K562 (cell line): Measurements from ENCODE around the gene URB2. TPM values are rescaled to one million over a fixed set of nuclear protein-coding genes. Genes with fewer than 3 reads are reported as not detected.
A peak's percentile ranks its signal among the peaks of the same experiment; 100 is the strongest.

Experiments
- ATAC-seq: fragments of 200-7000 bp; cut with Tn5 transposase; 3 replicates; pipeline ENCODE4 v1.9.1; 2020; ENCODE audit warnings: moderate library complexity
- BruUV-seq: library from RNA; stranded (reverse); fragments of 400-500 nt; replicated peaks from 2 replicates; lab custom pipeline; 2021; lab: Mats Ljungman, UMichigan
- CTCF ChIA-PET: fragments of 300-600 bp; formaldehyde crosslinking; extraction: SDS; loops from one replicate; lab custom pipeline; 2021; ENCODE audit warnings: low intra/inter-chr PET ratio; lab: Yijun Ruan, JAX
- POLR2A ChIA-PET: fragments of 300-600, 350-650 bp; sonication (Branson Sonifier 250); formaldehyde crosslinking; extraction: SDS; loops from one replicate; lab custom pipeline; 2021; ENCODE audit warnings: antibody characterized with exemption, inconsistent platforms; lab: Yijun Ruan, JAX
- DNase-seq, 4 experiments: peaks; one replicate each; pipeline versions ENCODE4 v3.0.0 to v3.0.0-alpha.2; 2011 to 2018; ENCODE audit warnings: low spot score in 3 of 4, mixed read lengths in 3 of 4; ENCODE audit errors: extremely low read depth in 1 of 4
- FAIRE-seq: peaks from 2 replicates; lab custom pipeline; 2011; peaks lifted over from hg19 to GRCh38; lab: Jason Lieb, UNC
- H2AFZ ChIP-seq: 2 replicates; pipeline ENCODE4 v1.6.0; 2011; ENCODE audit warnings: low read depth, low read length, control low read depth, inconsistent platforms
- H3K27ac ChIP-seq: fragments of 200-600 bp; 3 replicates; pipeline ENCODE4 v1.8.0; 2011; ENCODE audit warnings: low read depth, mild to moderate bottlenecking, control low read depth, inconsistent platforms, low read length, moderate library complexity, mixed read lengths; ENCODE audit errors: extremely low read depth
- H3K27me3 ChIP-seq, 2 experiments: fragments of 300-600 bp in 1 of 2; 2 replicates in 1 of 2; 3 replicates in 1 of 2; pipeline versions ENCODE4 v1.6.0 to v1.8.0; 2011; ENCODE audit warnings: inconsistent platforms in 2 of 2, low read length in 2 of 2, mild to moderate bottlenecking in 1 of 2, mixed read lengths in 1 of 2, moderate library complexity in 1 of 2; ENCODE audit not compliant: control insufficient read depth in 2 of 2, insufficient read depth in 2 of 2
- H3K36me3 ChIP-seq: fragments of 300-600 bp; 3 replicates; pipeline ENCODE4 v1.8.0; 2011; ENCODE audit warnings: mild to moderate bottlenecking, low read length, inconsistent platforms; ENCODE audit not compliant: control insufficient read depth, insufficient read depth
- H3K4me1 ChIP-seq, 2 experiments: fragments of 200-600 bp in 1 of 2; replicated peaks in 1 of 2; 2 replicates in 1 of 2; 3 replicates in 1 of 2; pipeline versions ENCODE4 v1.5.1 to v1.8.0; 2011; ENCODE audit warnings: inconsistent platforms in 2 of 2, low read length in 2 of 2, mild to moderate bottlenecking in 1 of 2, mixed read lengths in 1 of 2, moderate library complexity in 1 of 2; ENCODE audit not compliant: control insufficient read depth in 2 of 2, insufficient read depth in 2 of 2
- H3K4me2 ChIP-seq: 2 replicates; pipeline ENCODE4 v1.6.1; 2011; ENCODE audit warnings: low read length, control low read depth, inconsistent platforms, mixed read lengths; ENCODE audit not compliant: insufficient read depth
- H3K4me3 ChIP-seq: fragments of 200-600 bp; sonication (generic), shearing (Covaris generic); 2 replicates; pipeline ENCODE4 v1.5.1; 2016; ENCODE audit warnings: control low read depth, inconsistent platforms
- H3K79me2 ChIP-seq: fragments of 200-600 bp; 3 replicates; pipeline ENCODE4 v1.8.0; 2011; ENCODE audit warnings: low read length, inconsistent platforms; ENCODE audit not compliant: control insufficient read depth, insufficient read depth
- H3K9ac ChIP-seq, 2 experiments: 2 replicates each; pipeline versions ENCODE4 v1.6.0 to v1.6.1; 2011; ENCODE audit warnings: low read depth in 2 of 2, low read length in 2 of 2, control low read depth in 1 of 2, inconsistent platforms in 1 of 2, mild to moderate bottlenecking in 1 of 2, mixed read lengths in 1 of 2; ENCODE audit not compliant: insufficient read depth in 1 of 2
- H3K9me1 ChIP-seq: one replicate; pipeline ENCODE4 v1.6.0; 2011; ENCODE audit warnings: inconsistent platforms, mild to moderate bottlenecking, low read length, moderate library complexity; ENCODE audit not compliant: control insufficient read depth, insufficient read depth
- H3K9me3 ChIP-seq: replicated peaks from 2 replicates; pipeline ENCODE4 v1.5.1; 2011; ENCODE audit warnings: low read depth, low read length, inconsistent platforms; ENCODE audit not compliant: control insufficient read depth, insufficient read depth
- H4K20me1 ChIP-seq: replicated peaks from 2 replicates; pipeline ENCODE4 v1.6.1; 2011; ENCODE audit warnings: low read length, inconsistent platforms, mixed read lengths; ENCODE audit not compliant: control insufficient read depth, insufficient read depth
- CEBPG ChIP-seq, 3 experiments: fragments of 200-800 bp in 1 of 3; sonication (Bioruptor generic) in 1 of 3; sonication (generic) in 1 of 3; formaldehyde crosslinking in 1 of 3; IDR thresholded peaks in 2 of 3; conservative IDR thresholded peaks in 1 of 3; 2 replicates each; pipeline versions ENCODE4 v1.6.1 to v1.8.0; 2016 to 2022; ENCODE audit warnings: missing compliant biosample characterization in 2 of 3, missing genetic modification characterization in 2 of 3, mild to moderate bottlenecking in 1 of 3, missing genetic modification reagents in 1 of 3
- DDX20 ChIP-seq: fragments of 450-650 bp; IDR thresholded peaks from 2 replicates; pipeline ENCODE4 v1.6.1; 2016; ENCODE audit warnings: missing genetic modification characterization, low read depth, mild to moderate bottlenecking, missing compliant biosample characterization, moderate library complexity
- HES1 ChIP-seq: fragments of 450-650 bp; IDR thresholded peaks from 2 replicates; pipeline ENCODE4 v1.6.1; 2016; ENCODE audit warnings: low read depth, mild to moderate bottlenecking, moderate library complexity
- MLX ChIP-seq, 2 experiments: fragments of 450-650 bp in 1 of 2; sonication (generic) in 1 of 2; formaldehyde crosslinking; conservative IDR thresholded peaks; 2 replicates each; pipeline versions ENCODE4 v1.4.0 to v1.8.1; 2020 to 2022; ENCODE audit warnings: mild to moderate bottlenecking in 1 of 2, missing genetic modification reagents in 1 of 2
- MYNN ChIP-seq, 2 experiments: sonication (generic); formaldehyde crosslinking in 1 of 2; IDR thresholded peaks; 2 replicates each; pipeline versions ENCODE4 v1.5.0 to v1.6.1; 2016 to 2020; ENCODE audit warnings: antibody characterized with exemption in 1 of 2, missing genetic modification reagents in 1 of 2
- NFE2 ChIP-seq: IDR thresholded peaks from 2 replicates; pipeline ENCODE4 v1.6.1; 2014; ENCODE audit warnings: antibody characterized with exemption, low read depth
- NR1H2 ChIP-seq: sonication (generic); formaldehyde crosslinking; IDR thresholded peaks from 2 replicates; pipeline ENCODE4 v1.4.0; 2020; ENCODE audit warnings: mild to moderate bottlenecking, missing genetic modification reagents
- POLR2G ChIP-seq: fragments of 200-400 bp; formaldehyde crosslinking; IDR thresholded peaks from 2 replicates; pipeline ENCODE4 v1.6.1; 2017; ENCODE audit warnings: low read depth, mild to moderate bottlenecking, antibody characterized with exemption, low read length, moderate library complexity
- RBFOX2 ChIP-seq: fragments of 200-400 bp; formaldehyde crosslinking; IDR thresholded peaks from 2 replicates; pipeline ENCODE4 v1.6.1; 2017; ENCODE audit warnings: low read depth, mild to moderate bottlenecking, low read length, moderate library complexity
- RBM15 ChIP-seq: fragments of 200-400 bp; formaldehyde crosslinking; IDR thresholded peaks from 2 replicates; pipeline ENCODE4 v1.6.1; 2018; ENCODE audit warnings: mild to moderate bottlenecking, low read length, moderate library complexity; ENCODE audit not compliant: insufficient read depth
- TAF15 ChIP-seq: fragments of 200-400 bp; formaldehyde crosslinking; IDR thresholded peaks from 2 replicates; pipeline ENCODE4 v1.6.1; 2017; ENCODE audit warnings: mild to moderate bottlenecking, low read depth, low read length, moderate library complexity
- THAP12 ChIP-seq: fragments of 250-450 bp; sonication (Bioruptor Pico); IDR thresholded peaks from 2 replicates; pipeline ENCODE4 v1.9.0; 2021; ENCODE audit warnings: mild to moderate bottlenecking, inconsistent platforms
- ZKSCAN1 ChIP-seq: fragments of 150-350 bp; IDR thresholded peaks from 2 replicates; pipeline ENCODE4 v1.6.1; 2016; ENCODE audit warnings: low read depth, low read length
- ZNF766 ChIP-seq: fragments of 200-800 bp; sonication (Bioruptor generic); conservative IDR thresholded peaks from 2 replicates; pipeline ENCODE4 v1.6.1; 2016; ENCODE audit warnings: missing genetic modification characterization, missing compliant biosample characterization
- WGBS: fragments of 100-300 bp; shearing (Covaris generic); methylation state at CpG from one replicate; pipeline ENCODE4 v1.1.6; 2016; ENCODE audit warnings: low coverage, mixed read lengths; ENCODE audit not compliant: insufficient coverage; ENCODE audit errors: missing lambda C conversion rate; 5-methylcytosine and 5-hydroxymethylcytosine counted together
- in situ Hi-C: fragments of 300-500 bp; cut with MboI; formaldehyde crosslinking; loops from 4 replicates; pipeline ENCODE4 v1.15.0; 2018; ENCODE audit warnings: inconsistent platforms, mixed read lengths
- intact Hi-C: fragments of 100-400 bp; cut with micrococcal nuclease; formaldehyde crosslinking; loops from 2 replicates; pipeline ENCODE4 v1.14.2; 2022
- polyA plus RNA-seq, 8 experiments: library from polyadenylated mRNA; depleted of rRNA in 4 of 8; stranded (reverse) in 5 of 8; unstranded in 3 of 8; fragments of >200 nt; fragmentation: Nextera tagmentation in 2 of 8; fragmentation: Illumina TruSeq in 1 of 8; extraction: Ambion mirVana in 2 of 8; extraction: Trizol in 1 of 8; gene quantifications; 2 replicates each; pipeline versions ENCODE4 v1.2.1 to v1.2.3, GENCODE V29; 2011 to 2014; ENCODE audit warnings: inconsistent platforms in 1 of 8, missing spikeins in 1 of 8
- total RNA-seq, 7 experiments: library from RNA; depleted of rRNA in 6 of 7; stranded (reverse); fragments of >200 nt in 6 of 7; fragmentation: Illumina TruSeq in 2 of 7; extraction: Trizol in 2 of 7; gene quantifications; 2 replicates each; pipeline versions ENCODE4 v1.2.1 to v1.2.3, GENCODE V29; 2011 to 2021; ENCODE audit warnings: low replicate concordance in 1 of 7

Gene URB2
- total and polyA plus RNA-seq, 9 of the 15 experiments (the other 6 are each of a cell fraction or from before 2014, with no cell fraction given): 2.8 to 28.3 (median 19.0) TPM

DNA sequence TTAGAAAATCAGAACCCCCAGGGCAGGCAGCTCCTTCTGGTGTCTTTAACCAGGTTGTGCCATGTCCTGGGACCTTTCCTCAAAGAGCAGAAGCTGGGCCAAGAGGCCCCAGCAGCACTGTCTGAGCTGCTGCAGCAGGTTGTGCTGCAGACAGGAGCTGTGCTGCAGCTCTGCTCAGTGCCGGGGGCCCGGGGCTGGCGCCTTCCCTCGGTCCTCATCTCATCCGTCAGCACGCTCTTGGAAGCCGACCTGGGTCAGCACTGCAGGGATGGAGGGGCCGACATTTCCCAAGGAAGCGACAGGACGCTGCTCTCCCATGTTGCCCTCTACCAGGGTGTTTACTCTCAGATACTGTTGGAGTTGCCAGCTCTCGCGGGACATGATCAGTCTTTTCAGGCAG, 11.7 kb downstream of the URB2 start:
- peaks cover 26% of the 10 kb centered on the region for H4K20me1 ChIP-seq
- intact Hi-C loops: no loop called here
- H3K27ac ChIP-seq: no peak overlapping the region
- BruUV-seq: no TSS peak
- FAIRE-seq: no peak
- no peaks in the 10 kb centered on the region for H3K4me1 ChIP-seq
- no peak for TF ChIP-seq CEBPG (CRISPR knock-in tag; IDR thresholded peaks at IDR 0.05)
- no peak for TF ChIP-seq CEBPG (tag; conservative IDR thresholded peaks at IDR 0.05 in 1 of 2, IDR thresholded peaks at IDR 0.05 in 1 of 2)
- TF ChIP-seq MLX (CRISPR knock-in tag; conservative IDR thresholded peaks at IDR 0.05): no peak
- TF ChIP-seq DDX20 (tag): no peak
- peak; percentile 33; the same call in 1 of the 2 replicates for TF ChIP-seq POLR2G
- peak; percentile 32; the same call in 1 of the 2 replicates for TF ChIP-seq RBFOX2
- TF ChIP-seq RBM15: no peak
- TF ChIP-seq ZNF766 (CRISPR knock-in tag): no peak
- TF ChIP-seq ZKSCAN1: no peak
- TF ChIP-seq TAF15: no peak
- no peak for TF ChIP-seq MYNN (IDR thresholded peaks at IDR 0.05)
- no peak for TF ChIP-seq MYNN (CRISPR knock-in tag; IDR thresholded peaks at IDR 0.05)
- TF ChIP-seq HES1: no peak
- no peak for TF ChIP-seq NR1H2 (CRISPR knock-in tag)
- no peak for TF ChIP-seq NFE2
- no peak for TF ChIP-seq THAP12 (CRISPR knock-in tag)
- ATAC-seq: no peak
- 94% methylated on average over 9 of the region's 12 CpGs for WGBS
- CTCF ChIA-PET: no interaction called here
- H3K36me3 ChIP-seq: peaks cover 88% of the 10 kb centered on the region
- in situ Hi-C loops: no loop called here
- H2AFZ ChIP-seq: no peak overlapping the region
- no peak overlapping the region for H3K4me3 ChIP-seq
- H3K9me3 ChIP-seq: no peaks in the 10 kb centered on the region
- POLR2A ChIA-PET: interaction anchor here (0.7 to 4.1 kb wide), 2 partner anchors 10 to 13 kb away, joined by 3 to 15 read pairs; no protein-coding TSS in a partner anchor
- H3K9ac ChIP-seq: no peak overlapping the region
- no peaks in the 10 kb centered on the region for H3K9me1 ChIP-seq
- peaks cover 68% of the 10 kb centered on the region for H3K79me2 ChIP-seq
- DNase-seq: no peak
- no peak overlapping the region for H3K4me2 ChIP-seq
- H3K27me3 ChIP-seq: no peaks in the 10 kb centered on the region
